ENCODE data around the gene SCOC.

- TF ChIP-seq EP300 (IDR thresholded peaks at IDR 0.05), result no peak
- TF ChIP-seq ZNF302 (CRISPR knock-in tag; IDR thresholded peaks at IDR 0.05), result no peak
- no peak for TF ChIP-seq CTCF (IDR thresholded peaks at IDR 0.05)
- no peak for TF ChIP-seq POLR2A (IDR thresholded peaks at IDR 0.05; ENCODE audit: low read length)
- no peak for TF ChIP-seq JUN (IDR thresholded peaks at IDR 0.05)
- no peak for TF ChIP-seq KDM5A (IDR thresholded peaks at IDR 0.05)
- no peak for TF ChIP-seq BHLHE40 (IDR thresholded peaks at IDR 0.05; ENCODE audit: low read depth, low read length)
Observed at GRCh38 chr4:140426610-140427105, 53.2 kb downstream of the SCOC start.

Data from A549 (cell line).